GM12872 (cell line): Measurements from ENCODE around the gene ANKRD60.

Experiments used
- TF ChIP-seq, protein P1 (sequence below): IDR thresholded peaks from 3 replicates; pipeline ENCODE4 v1.5.1; 2011; ENCODE audit warnings: low read depth, mild to moderate bottlenecking, low read length, moderate library complexity; ENCODE audit not compliant: insufficient read depth

ANKRD60 gene

DNA sequence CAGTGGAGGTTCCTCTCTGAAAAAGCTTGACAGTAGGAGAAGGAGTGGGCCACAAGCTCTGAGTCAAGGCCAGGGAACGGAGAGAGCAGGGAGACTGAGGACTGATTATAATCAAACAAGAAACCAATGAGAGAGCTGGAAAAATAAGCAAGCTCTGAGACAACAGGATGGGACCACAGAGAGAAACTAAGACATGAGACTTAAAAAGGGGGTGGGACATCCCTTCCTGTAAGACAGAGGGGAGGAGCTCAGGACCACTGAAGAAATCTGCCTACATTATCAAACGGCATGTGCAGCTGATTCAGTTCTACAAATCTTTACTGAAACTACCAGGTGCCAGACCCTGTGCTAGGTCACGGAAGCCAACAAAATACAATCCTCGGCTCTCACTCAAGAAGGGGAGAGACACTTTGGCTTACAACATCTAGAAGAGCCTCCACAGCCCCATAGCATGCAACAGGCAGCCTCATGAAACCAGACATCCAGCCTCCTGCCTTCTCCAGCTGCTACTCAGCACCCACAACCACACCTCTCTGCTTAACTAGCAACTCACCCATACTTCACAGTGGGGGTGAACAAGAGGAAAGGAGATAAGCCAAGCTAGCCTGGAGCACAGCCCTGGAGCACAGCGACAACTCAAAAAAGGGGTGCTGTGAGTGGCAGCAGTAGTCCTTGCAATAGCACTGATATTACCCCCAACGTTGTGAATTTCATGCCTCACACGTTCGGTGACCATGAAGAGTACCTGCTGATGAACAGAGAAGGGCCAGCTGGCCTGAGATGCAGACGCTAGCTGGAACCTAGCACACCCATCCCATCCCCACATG, 39.1 kb upstream of the ANKRD60 start:
- TF ChIP-seq, protein P1, sequence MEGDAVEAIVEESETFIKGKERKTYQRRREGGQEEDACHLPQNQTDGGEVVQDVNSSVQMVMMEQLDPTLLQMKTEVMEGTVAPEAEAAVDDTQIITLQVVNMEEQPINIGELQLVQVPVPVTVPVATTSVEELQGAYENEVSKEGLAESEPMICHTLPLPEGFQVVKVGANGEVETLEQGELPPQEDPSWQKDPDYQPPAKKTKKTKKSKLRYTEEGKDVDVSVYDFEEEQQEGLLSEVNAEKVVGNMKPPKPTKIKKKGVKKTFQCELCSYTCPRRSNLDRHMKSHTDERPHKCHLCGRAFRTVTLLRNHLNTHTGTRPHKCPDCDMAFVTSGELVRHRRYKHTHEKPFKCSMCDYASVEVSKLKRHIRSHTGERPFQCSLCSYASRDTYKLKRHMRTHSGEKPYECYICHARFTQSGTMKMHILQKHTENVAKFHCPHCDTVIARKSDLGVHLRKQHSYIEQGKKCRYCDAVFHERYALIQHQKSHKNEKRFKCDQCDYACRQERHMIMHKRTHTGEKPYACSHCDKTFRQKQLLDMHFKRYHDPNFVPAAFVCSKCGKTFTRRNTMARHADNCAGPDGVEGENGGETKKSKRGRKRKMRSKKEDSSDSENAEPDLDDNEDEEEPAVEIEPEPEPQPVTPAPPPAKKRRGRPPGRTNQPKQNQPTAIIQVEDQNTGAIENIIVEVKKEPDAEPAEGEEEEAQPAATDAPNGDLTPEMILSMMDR = no peak

DNA sequence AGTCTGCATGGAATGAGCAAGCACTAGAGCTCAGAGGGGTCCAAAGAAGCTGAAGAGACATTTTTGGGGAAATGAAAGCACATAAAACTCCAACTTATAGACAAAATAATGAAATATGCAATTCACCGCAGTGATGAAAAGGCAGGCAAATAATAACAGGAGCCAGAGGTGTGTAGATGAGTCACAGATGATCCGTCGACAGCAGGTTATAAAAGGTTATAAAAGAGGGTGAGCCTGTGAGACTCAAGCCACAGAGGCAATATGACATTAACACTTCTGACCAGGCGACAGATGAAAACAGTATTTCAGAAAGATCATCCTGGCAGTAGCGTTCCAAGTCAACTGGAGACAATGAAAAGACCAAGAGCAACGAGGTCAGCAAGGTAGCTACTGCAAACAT, 35.8 kb upstream of the ANKRD60 start:
- TF ChIP-seq, protein P1 = no peak

DNA sequence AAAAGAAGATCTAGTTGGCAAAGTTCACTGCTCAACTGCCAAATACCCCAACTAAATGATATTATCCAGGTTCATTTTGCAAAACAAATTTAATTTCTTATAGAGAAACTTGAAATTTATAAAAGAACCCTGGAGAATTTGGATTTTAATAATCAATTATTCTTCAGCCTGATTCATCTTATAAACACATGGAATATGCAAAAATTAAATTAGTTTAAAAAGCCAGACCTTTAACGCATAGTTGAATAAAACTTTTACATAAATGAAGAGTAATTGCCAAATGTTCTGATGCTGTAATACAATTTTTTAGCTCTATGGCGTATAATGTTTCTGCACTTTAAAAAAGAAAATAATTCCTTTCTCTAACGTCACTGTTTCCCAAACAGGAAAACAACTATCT, 33.2 kb upstream of the ANKRD60 start:
- TF ChIP-seq, protein P1 = no peak

DNA sequence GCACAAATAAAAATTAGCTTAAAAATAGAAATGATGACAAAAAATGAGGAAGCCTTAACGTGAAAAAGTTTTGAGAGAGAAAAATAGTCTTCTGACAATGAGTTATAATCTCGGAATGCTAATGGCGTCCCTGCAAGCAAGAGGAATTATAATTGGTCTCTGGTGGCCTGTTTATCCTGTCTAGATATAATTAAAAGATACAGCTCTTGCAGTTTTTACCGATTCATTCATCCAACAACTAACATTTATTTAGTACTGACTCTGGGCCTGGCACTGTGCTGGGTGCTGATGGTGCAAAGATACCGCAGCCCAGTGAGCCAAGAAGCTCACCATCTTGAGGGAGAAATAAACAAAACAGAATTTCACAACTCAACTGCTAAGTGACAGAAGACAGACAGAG, 31.6 kb upstream of the ANKRD60 start:
- TF ChIP-seq, protein P1 = no peak

DNA sequence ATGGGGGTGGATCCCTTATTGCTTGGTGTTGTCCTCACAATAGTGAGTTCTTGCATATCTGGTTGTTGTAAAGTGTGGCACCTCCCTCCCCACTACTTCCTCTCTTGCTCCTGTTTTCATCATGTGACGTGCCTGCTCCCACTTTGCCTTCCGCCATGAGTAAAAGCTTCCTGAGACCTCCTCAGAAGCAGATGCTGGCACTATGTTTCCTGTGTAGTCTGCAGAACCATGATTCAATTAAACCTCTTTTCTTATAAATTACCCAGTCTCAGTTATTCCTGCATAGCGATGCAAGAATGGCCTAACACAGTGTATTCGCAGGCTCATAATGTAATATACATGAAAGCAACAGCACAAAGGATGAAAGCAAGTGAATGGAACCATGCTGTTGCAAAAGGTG, 28.4 kb upstream of the ANKRD60 start:
- TF ChIP-seq, protein P1 = no peak

DNA sequence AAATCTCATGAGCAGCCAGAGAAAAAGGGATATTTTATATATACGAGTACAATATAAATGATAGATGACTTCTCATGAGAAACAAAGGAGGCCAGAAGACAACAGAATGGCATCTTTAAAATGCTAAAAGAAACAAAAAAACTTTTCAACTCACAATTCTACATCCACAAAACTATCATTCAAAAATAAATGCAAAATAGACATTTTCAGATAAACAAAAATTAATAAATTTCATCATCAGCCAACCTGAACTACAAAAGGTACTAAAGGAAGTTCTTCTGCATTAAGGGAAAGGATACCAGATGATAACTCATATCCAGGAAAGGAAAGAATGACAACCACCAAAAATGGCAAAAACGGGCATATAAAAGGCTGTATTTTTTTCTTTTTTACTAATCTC, 27.9 kb upstream of the ANKRD60 start:
- TF ChIP-seq, protein P1 = no peak

DNA sequence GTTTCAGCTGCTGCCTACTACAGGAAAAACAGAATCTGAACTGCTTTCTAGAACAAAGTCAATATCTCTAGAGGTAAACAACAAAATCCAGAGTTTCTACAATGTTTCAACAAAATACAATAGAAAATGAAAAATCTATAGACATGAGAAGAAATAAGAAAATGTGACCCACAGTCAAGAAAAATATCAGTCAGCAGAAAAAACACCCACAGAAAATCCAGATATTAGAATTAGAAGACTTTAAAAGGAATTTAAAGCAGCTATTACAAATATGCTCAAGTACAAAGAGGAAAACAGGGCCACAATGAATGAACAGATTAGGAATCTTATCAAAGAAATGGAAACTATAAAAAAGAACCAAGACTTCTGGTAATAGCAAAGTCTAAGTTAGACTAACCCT, 26.4 kb upstream of the ANKRD60 start:
- TF ChIP-seq, protein P1 = no peak
